Ovary (tissue), 10 donors: ENCODE results near the gene UROD. TPM values are rescaled to one million over a fixed set of nuclear protein-coding genes. Genes with fewer than 3 reads are reported as not detected.

Experiments
- DNase-seq, 5 donors: peaks; one replicate each; pipeline ENCODE4 v3.0.0-alpha.2; 2019 to 2020
- H3K27ac ChIP-seq, 2 donors: fragments of 200-600 bp; one replicate each; pipeline versions ENCODE4 v1.5.1 to v1.8.0; 2019 to 2022
- H3K27me3 ChIP-seq: fragments of 200-600 bp; one replicate; pipeline ENCODE4 v1.8.0; 2022
- H3K36me3 ChIP-seq: fragments of 200-600 bp; sonication (generic); one replicate; pipeline ENCODE4 v1.5.1; 2019
- H3K4me1 ChIP-seq: one replicate; pipeline ENCODE4 v1.8.1; 2013; ENCODE audit warnings: mild to moderate bottlenecking, moderate library complexity; ENCODE audit not compliant: insufficient read depth
- H3K4me3 ChIP-seq: fragments of 200-600 bp; sonication (generic); one replicate; pipeline ENCODE4 v1.5.1; 2017
- H3K9me3 ChIP-seq, 2 donors: fragments of 200-600 bp in 1 of 2; sonication (generic) in 1 of 2; one replicate each; pipeline versions ENCODE4 v1.5.1 to v1.8.1; 2013 to 2019; ENCODE audit warnings: mild to moderate bottlenecking in 1 of 2, moderate library complexity in 1 of 2
- EP300 ChIP-seq: sonication (generic); formaldehyde crosslinking; IDR thresholded peaks from one replicate; pipeline ENCODE4 v1.6.1; 2017; ENCODE audit warnings: antibody characterized with exemption
- POLR2A ChIP-seq: fragments of 450-650 bp; IDR thresholded peaks from one replicate; pipeline ENCODE4 v1.6.1; 2017; ENCODE audit warnings: antibody characterized with exemption, mild to moderate bottlenecking, moderate library complexity
- WGBS, 3 donors: extraction: QIAGEN DNeasy Blood & Tissue Kit in 1 of 3; methylation state at CpG; one replicate each; pipeline versions ENCODE4 v1.1.5 to v1.1.7; 2013 to 2017; 5-methylcytosine and 5-hydroxymethylcytosine counted together
- intact Hi-C, 4 donors: fragments of 100-400 bp; cut with DNase I; formaldehyde crosslinking; loops; one replicate each; pipeline versions ENCODE4 v1.11.0 to v1.15.1; 2022 to 2023
- long read RNA-seq, 3 donors: library from polyadenylated mRNA in 2 of 3; unstranded in 2 of 3; transcript quantifications; one replicate each; pipeline ENCODE4 v2.0.0 and lab custom pipeline, GENCODE V29; 2021 to 2026
- polyA plus RNA-seq, 2 donors: library from polyadenylated mRNA; stranded (reverse); fragments of 200-250 nt in 1 of 2; fragments of 350-450 nt in 1 of 2; fragmentation: Illumina TruSeq in 1 of 2; extraction: RNeasy Lipid Tissue Mini Kit (QIAGEN cat#74804) in 1 of 2; gene quantifications; one replicate each; pipeline ENCODE4 v1.2.3, GENCODE V29; 2013 to 2014
- total RNA-seq, 7 donors: library from RNA; depleted of rRNA in 2 of 7; stranded (reverse); fragments of >200 nt in 2 of 7; fragmentation: NEBNext Ultra II Directional in 3 of 7; extraction: Animal tissue kit (Norgen Biotek cat#: 25700) in 3 of 7; gene quantifications; one replicate each; pipeline versions ENCODE4 v1.1.0 to v1.2.4, GENCODE V29; 2016 to 2023
- TF ChIP-seq, protein P1 (sequence below), 3 donors: fragments of 450-650 bp in 2 of 3; fragments of 200-600 bp in 1 of 3; IDR thresholded peaks; one replicate each; pipeline versions ENCODE4 v1.5.1 to v1.8.0; 2016 to 2022; ENCODE audit warnings: antibody characterized with exemption in 3 of 3, mild to moderate bottlenecking in 1 of 3
- donor health status: DM: no; HTN: no; CAD: no; lungs with moderate emphysema.
- donor health status: DM: no; HTN: no; CAD: no.
- donor health status: Bipolar disorder and iron deficiency.
- donor health status: DM: yes; HTN: yes; CAD: no.
- donor health status: DM: no; HTN: no; CAD: no.
- donor health status: DM: yes; HTN: yes; CAD: no.

The UROD gene
- 10 to 100 TPM; 69.2 to 92.3 (median 74.7) TPM for total RNA-seq
- polyA plus RNA-seq, result 10 to 100 TPM; 82.3 to 97.2 TPM
- long read RNA-seq, donor 1, transcript UROD-208 (3 exons, 968 nt), result minor isoform, 5 of 232 reads
- long read RNA-seq, donor 1, transcript UROD-201 (10 exons, 1,300 nt), result major isoform, 137 of 232 reads
- long read RNA-seq, donor 1, partial matches to known transcripts, result 24 of 232 reads
- long read RNA-seq, donor 1, other reads (novel, unspliced or antisense), result 66 of 232 reads
- long read RNA-seq, donor 2, transcript UROD-201 (10 exons, 1,300 nt), result minor isoform, 32 of 91 reads
- long read RNA-seq, donor 2, transcript UROD-210 (2 exons, 524 nt), result major isoform, 33 of 91 reads
- long read RNA-seq, donor 2, partial matches to known transcripts, result 17 of 91 reads
- long read RNA-seq, donor 2, other reads (novel, unspliced or antisense), result 5 of 91 reads
- long read RNA-seq, donor 3, transcript UROD-201 (10 exons, 1,300 nt), result major isoform, 50 of 87 reads
- long read RNA-seq, donor 3, partial matches to known transcripts, result 9 of 87 reads
- long read RNA-seq, donor 3, other reads (novel, unspliced or antisense), result 26 of 87 reads

DNA sequence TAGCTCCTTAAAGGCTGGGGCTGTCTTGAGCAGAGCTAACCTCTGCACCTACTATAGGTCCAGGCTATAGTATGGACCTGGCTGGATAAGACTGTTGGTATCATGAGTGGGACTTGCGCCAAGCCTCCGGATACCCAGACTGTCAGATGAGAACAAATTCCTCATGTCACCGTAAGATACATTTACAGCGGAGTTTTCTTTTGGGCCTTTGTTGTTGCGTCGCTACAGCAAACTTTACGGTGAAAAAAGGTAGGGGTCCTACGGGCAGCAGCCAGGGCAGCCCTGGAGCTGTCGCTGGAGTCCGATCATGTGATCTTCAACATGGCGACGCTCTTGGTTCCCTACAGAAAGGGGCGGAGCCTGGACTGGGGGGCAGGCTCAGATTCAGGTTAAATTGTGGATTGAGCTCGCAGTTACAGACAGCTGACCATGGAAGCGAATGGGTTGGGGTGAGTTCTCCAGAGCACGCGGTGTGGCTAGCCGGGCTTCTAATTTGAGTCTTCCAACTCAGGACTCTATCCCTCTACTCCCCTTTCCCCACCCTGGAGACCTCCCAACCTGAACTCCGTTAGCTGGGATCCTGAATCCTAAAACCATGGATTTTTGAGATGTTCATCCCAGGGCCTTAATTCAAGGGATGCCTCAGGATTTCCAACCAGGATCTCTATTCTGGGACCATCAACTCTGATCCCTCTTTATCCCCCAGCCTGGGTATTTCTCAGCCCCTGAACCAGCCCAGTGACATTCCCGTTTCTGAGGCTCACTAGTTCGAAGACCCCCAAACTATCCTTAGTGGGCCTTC, at the start of gene UROD:
TSS of gene UROD (plus strand) at position 418 of the 802 bp plus-strand sequence. CDS start at position 430, 12 bp downstream.
- peak within 1 kb of the TSS; percentile 82 for H3K4me3 ChIP-seq
- intact Hi-C loops, result loop anchor here (2.0 to 10.0 kb wide), 8 partner anchors 175 to 573 kb away; partner anchors contain the start of genes TESK2 (in 2 of the 4), BEST4 (in 1 of the 4) and NASP (in 1 of the 4)
- H3K27ac ChIP-seq, result peak within 1 kb of the TSS; percentile 48 to 71
- H3K27me3 ChIP-seq, result no peaks in the 10 kb centered on the region
- no peak for TF ChIP-seq EP300
- TF ChIP-seq POLR2A, result peak; percentile 25
- TF ChIP-seq, protein P1, sequence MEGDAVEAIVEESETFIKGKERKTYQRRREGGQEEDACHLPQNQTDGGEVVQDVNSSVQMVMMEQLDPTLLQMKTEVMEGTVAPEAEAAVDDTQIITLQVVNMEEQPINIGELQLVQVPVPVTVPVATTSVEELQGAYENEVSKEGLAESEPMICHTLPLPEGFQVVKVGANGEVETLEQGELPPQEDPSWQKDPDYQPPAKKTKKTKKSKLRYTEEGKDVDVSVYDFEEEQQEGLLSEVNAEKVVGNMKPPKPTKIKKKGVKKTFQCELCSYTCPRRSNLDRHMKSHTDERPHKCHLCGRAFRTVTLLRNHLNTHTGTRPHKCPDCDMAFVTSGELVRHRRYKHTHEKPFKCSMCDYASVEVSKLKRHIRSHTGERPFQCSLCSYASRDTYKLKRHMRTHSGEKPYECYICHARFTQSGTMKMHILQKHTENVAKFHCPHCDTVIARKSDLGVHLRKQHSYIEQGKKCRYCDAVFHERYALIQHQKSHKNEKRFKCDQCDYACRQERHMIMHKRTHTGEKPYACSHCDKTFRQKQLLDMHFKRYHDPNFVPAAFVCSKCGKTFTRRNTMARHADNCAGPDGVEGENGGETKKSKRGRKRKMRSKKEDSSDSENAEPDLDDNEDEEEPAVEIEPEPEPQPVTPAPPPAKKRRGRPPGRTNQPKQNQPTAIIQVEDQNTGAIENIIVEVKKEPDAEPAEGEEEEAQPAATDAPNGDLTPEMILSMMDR (IDR thresholded peaks at IDR 0.05), result no peak
- H3K36me3 ChIP-seq, result peaks cover 3% of the 10 kb centered on the region
- H3K4me1 ChIP-seq, result peaks cover 14% of the 10 kb centered on the region
- peak; percentile 89 to 93 (median 90) for DNase-seq
- 0 to 1% (median 1%) methylated on average over 21 of the region's 21 CpGs for WGBS, 3 donors
- H3K9me3 ChIP-seq, result no peaks in the 10 kb centered on the region

DNA sequence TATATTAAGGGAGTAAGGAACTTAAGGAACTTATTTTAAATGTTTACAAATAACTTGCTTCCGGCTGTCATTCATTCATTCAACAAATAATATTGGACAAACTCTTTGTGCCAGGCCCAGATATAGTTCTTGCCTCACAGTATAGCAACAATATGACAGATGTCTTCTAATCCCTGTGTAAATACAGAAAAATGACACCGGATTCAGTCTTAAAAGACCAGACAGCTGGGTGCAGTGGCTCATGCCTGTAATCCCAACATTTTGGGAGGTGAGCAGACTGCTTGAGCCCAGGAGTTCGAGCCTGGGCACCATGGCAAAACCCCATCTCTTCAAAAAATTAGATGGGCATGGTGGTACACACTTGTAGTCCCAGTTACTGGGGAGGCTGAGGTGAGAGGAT, 49.3 kb upstream of the UROD start:
- H3K9me3 ChIP-seq, result no peaks in the 10 kb centered on the region
- 92 to 97% (median 95%) methylated on average over 3 of the region's 3 CpGs for WGBS, 3 donors
- TF ChIP-seq EP300 (no peak), POLR2A (no peak)
- TF ChIP-seq, protein P1 (IDR thresholded peaks at IDR 0.05), result no peak

DNA sequence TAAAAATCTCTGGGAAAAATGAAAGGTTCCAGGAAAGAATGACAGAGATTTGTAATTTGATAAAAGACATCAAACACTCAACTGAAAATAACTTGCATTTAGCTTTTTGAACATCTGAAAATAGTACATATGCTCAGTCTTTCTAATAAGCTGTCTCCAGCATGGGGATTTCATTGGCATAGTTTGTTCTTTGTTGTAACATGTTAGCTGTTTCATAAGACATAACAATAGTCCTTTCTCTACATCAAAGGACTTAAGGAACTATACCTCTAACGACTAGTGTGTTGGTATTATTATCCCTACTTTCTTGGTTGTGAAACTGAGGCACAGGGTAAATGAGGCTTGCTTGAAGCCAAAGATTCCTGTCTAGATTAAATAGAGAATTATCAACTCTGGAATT, 47.7 kb upstream of the UROD start:
- intact Hi-C loops, result loop anchor here in 1 of 4 donors (10.0 kb wide), 1 partner anchor 120 kb away; no protein-coding TSS in a partner anchor
- Histone ChIP-seq H3K27me3 (no peaks in the 10 kb centered on the region), H3K9me3 (no peaks in the 10 kb centered on the region), H3K27ac (no peak overlapping the region), H3K4me3 (no peak overlapping the region), H3K36me3 (no peaks in the 10 kb centered on the region), H3K4me1 (no peaks in the 10 kb centered on the region)
- no peak for DNase-seq
- 59 to 61% (median 61%) methylated on average over 1 of the region's 1 CpG for WGBS, 3 donors
- TF ChIP-seq POLR2A, result no peak
- no peak for TF ChIP-seq EP300
- TF ChIP-seq, protein P1 (IDR thresholded peaks at IDR 0.05), result no peak

More for the DNA sequence above, 49.3 kb upstream of the UROD start:
- H3K36me3 ChIP-seq, result no peaks in the 10 kb centered on the region
- intact Hi-C loops, result loop anchor here in 1 of 4 donors (10.0 kb wide), 1 partner anchor 122 kb away; no protein-coding TSS in a partner anchor
- H3K4me1 ChIP-seq, result no peaks in the 10 kb centered on the region
- DNase-seq, result no peak
- no peak overlapping the region for H3K27ac ChIP-seq
- no peaks in the 10 kb centered on the region for H3K27me3 ChIP-seq
- H3K4me3 ChIP-seq, result no peak overlapping the region

DNA sequence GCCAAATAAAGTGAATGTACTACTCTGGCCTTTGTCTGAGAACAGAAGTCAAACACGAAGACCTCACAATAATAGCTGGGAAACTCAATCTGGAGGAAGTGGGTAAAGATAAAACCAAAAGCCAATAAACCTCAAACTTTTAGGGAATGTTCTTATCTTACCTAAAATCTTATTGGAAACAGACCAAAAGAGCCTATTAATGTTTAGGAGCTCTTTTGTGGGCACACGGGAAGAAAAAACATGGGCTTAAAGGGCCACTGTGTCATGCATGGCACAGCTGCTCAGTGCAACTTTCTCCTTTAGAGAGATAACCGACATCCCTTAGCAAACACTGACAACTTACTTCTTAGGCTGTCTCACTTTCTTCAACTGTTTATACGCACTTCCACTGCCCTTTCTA, 41.7 kb upstream of the UROD start:
- TF ChIP-seq, protein P1 (IDR thresholded peaks at IDR 0.05), result no peak
- TF ChIP-seq EP300 (no peak), POLR2A (no peak)
- WGBS, 3 donors, result 13 to 28% (median 21%) methylated on average over 4 of the region's 4 CpGs
- Histone ChIP-seq H3K4me3 (no peak overlapping the region), H3K27me3 (no peaks in the 10 kb centered on the region), H3K9me3 (no peaks in the 10 kb centered on the region), H3K4me1 (no peaks in the 10 kb centered on the region), H3K27ac (no peak overlapping the region), H3K36me3 (no peaks in the 10 kb centered on the region)
- DNase-seq, result no peak
- intact Hi-C loops, result no loop called here
